BLaER1 treated with 17β-estradiol and CSF1 and Interleukin-3, amounts not matched to agents 10 nM and 100 nM (cell line): Measurements from ENCODE around the gene TEN1.
A peak's percentile ranks its signal among the peaks of the same experiment; 100 is the strongest.

Source experiments
- H3K27ac ChIP-seq, 11 experiments: shearing (Covaris generic); formaldehyde crosslinking; 2 replicates each; pipeline ENCODE4 v1.8.1; 2022
- H3K27me3 ChIP-seq, 11 experiments: shearing (Covaris generic); formaldehyde crosslinking; 2 replicates each; pipeline ENCODE4 v1.8.1; 2022
- H3K36me3 ChIP-seq, 11 experiments: shearing (Covaris generic); formaldehyde crosslinking; 2 replicates each; pipeline ENCODE4 v1.8.1; 2022
- H3K4me1 ChIP-seq, 10 experiments: shearing (Covaris generic); formaldehyde crosslinking; 2 replicates each; pipeline ENCODE4 v1.8.1; 2022
- H3K4me2 ChIP-seq, 11 experiments: shearing (Covaris generic); formaldehyde crosslinking; 2 replicates each; pipeline ENCODE4 v1.8.1; 2022
- H3K4me3 ChIP-seq, 10 experiments: shearing (Covaris generic); formaldehyde crosslinking; 2 replicates each; pipeline ENCODE4 v1.8.1; 2022
- H3K9ac ChIP-seq, 11 experiments: shearing (Covaris generic); formaldehyde crosslinking; 2 replicates each; pipeline ENCODE4 v1.8.1; 2022
- H3K9me3 ChIP-seq, 11 experiments: shearing (Covaris generic); formaldehyde crosslinking; replicated peaks in 1 of 11; 2 replicates each; pipeline ENCODE4 v1.8.1; 2022
- H4K20me1 ChIP-seq, 11 experiments: shearing (Covaris generic); formaldehyde crosslinking; 2 replicates each; pipeline ENCODE4 v1.8.1; 2022
- Cebpa-rat ChIP-seq, 11 experiments: shearing (Covaris generic); IDR thresholded peaks; 2 replicates each; pipeline ENCODE4 v1.8.1; 2022

The TEN1 gene

GRCh38 chr17:76048711-76049110 is 69.7 kb downstream of the TEN1 start:
- TF ChIP-seq Cebpa-rat (IDR thresholded peaks at IDR 0.05) = no peak
- H3K9me3 ChIP-seq = no peaks in the 10 kb centered on the region
- peaks cover 7 to 63% (median 35%) of the 10 kb centered on the region in 11 experiments; a peak in 16 of 22 replicates for H4K20me1 ChIP-seq
- peaks cover 96 to 100% (median 98%) of the 10 kb centered on the region in 11 experiments for H3K36me3 ChIP-seq
- H3K27me3 ChIP-seq = no peaks in the 10 kb centered on the region
- H3K4me3 ChIP-seq = no peak overlapping the region
- peaks cover 0 to 45% (median 20%) of the 10 kb centered on the region in 10 experiments; a peak in 12 of 20 replicates for H3K4me1 ChIP-seq
- no peak overlapping the region; a peak in 1 of 22 replicates for H3K27ac ChIP-seq
- H3K9ac ChIP-seq = peak overlapping the region in 1 of 11 experiments; percentile 24; a peak in 1 of 22 replicates
- peak overlapping the region in 5 of 11 experiments; percentile 23 to 60 (median 40); a peak in 9 of 22 replicates for H3K4me2 ChIP-seq

GRCh38 chr17:76049239-76049638 is 70.2 kb downstream of the TEN1 start:
- Histone ChIP-seq H3K4me1 (peaks cover 0 to 50% (median 22%) of the 10 kb centered on the region in 10 experiments; a peak in 12 of 20 replicates), H4K20me1 (peaks cover 7 to 62% (median 35%) of the 10 kb centered on the region in 11 experiments; a peak in 16 of 22 replicates), H3K4me3 (no peak overlapping the region), H3K27ac (no peak overlapping the region; a peak in 1 of 22 replicates), H3K9ac (0 out of 22 replicates have a peak overlapping the region, but pooled peaks of 1 of the 11 experiments have one; percentile 3), H3K27me3 (no peaks in the 10 kb centered on the region), H3K36me3 (peaks cover 96 to 100% (median 98%) of the 10 kb centered on the region in 11 experiments), H3K4me2 (no peak overlapping the region), H3K9me3 (no peaks in the 10 kb centered on the region)
- TF ChIP-seq Cebpa-rat (IDR thresholded peaks at IDR 0.05) = no peak

- TF ChIP-seq Cebpa-rat (IDR thresholded peaks at IDR 0.05) = no peak
- H3K4me1 ChIP-seq = peaks cover 0 to 54% (median 22%) of the 10 kb centered on the region in 10 experiments; a peak in 12 of 20 replicates
- H3K9ac ChIP-seq = peak overlapping the region in 7 of 11 experiments; percentile 3 to 44 (median 16); a peak in 2 of 22 replicates
- H3K27me3 ChIP-seq = no peaks in the 10 kb centered on the region
- peak overlapping the region in 2 of 11 experiments; percentile 9 to 16; a peak in 1 of 22 replicates for H3K27ac ChIP-seq
- peak overlapping the region in 2 of 11 experiments; percentile 2 to 21; a peak in 1 of 22 replicates for H3K4me2 ChIP-seq
- H4K20me1 ChIP-seq = peaks cover 7 to 59% (median 35%) of the 10 kb centered on the region in 11 experiments; a peak in 16 of 22 replicates
- H3K9me3 ChIP-seq = no peaks in the 10 kb centered on the region
- peaks cover 95 to 100% (median 98%) of the 10 kb centered on the region in 11 experiments for H3K36me3 ChIP-seq
- no peak overlapping the region for H3K4me3 ChIP-seq
Measured at GRCh38 chr17:76049836-76050537, 70.9 kb downstream of the TEN1 start.
